Neural progenitor cell (in vitro differentiated cells): ENCODE results near the gene FGF19. TPM values are rescaled to one million over a fixed set of nuclear protein-coding genes. Genes with fewer than 3 reads are reported as not detected.

Experiments
- DNase-seq: peaks from one replicate; pipeline ENCODE4 v3.0.0-alpha.2; 2016; ENCODE audit warnings: low spot score
- H2AFZ ChIP-seq: fragments of 200-600 bp; sonication (generic); replicated peaks from 2 replicates; pipeline ENCODE4 v1.6.1; 2016; ENCODE audit warnings: antibody characterized with exemption
- H3F3A ChIP-seq: fragments of 200-600 bp; sonication (generic); 2 replicates; pipeline ENCODE4 v1.6.1; 2016; ENCODE audit warnings: antibody characterized with exemption, low read depth
- H3K27ac ChIP-seq: fragments of 200-600 bp; sonication (generic); 2 replicates; pipeline ENCODE4 v1.5.1; 2016; ENCODE audit warnings: mild to moderate bottlenecking
- H3K27me3 ChIP-seq: fragments of 200-600 bp; sonication (generic); 2 replicates; pipeline ENCODE4 v1.6.1; 2016; ENCODE audit warnings: mild to moderate bottlenecking, moderate library complexity
- H3K36me3 ChIP-seq: fragments of 200-600 bp; sonication (generic); 2 replicates; pipeline ENCODE4 v1.5.1; 2016
- H3K4me1 ChIP-seq: fragments of 200-600 bp; sonication (generic); 2 replicates; pipeline ENCODE4 v1.6.1; 2016; ENCODE audit warnings: mixed run types
- H3K4me2 ChIP-seq: fragments of 200-600 bp; sonication (generic); 2 replicates; pipeline ENCODE4 v1.6.1; 2016
- H3K4me3 ChIP-seq: fragments of 200-600 bp; sonication (generic); 2 replicates; pipeline ENCODE4 v1.5.1; 2016
- H3K79me2 ChIP-seq: fragments of 200-600 bp; sonication (generic); 2 replicates; pipeline ENCODE4 v1.6.1; 2016; ENCODE audit warnings: low read depth
- H3K9ac ChIP-seq: fragments of 200-600 bp; sonication (generic); 2 replicates; pipeline ENCODE4 v1.6.1; 2016
- H3K9me3 ChIP-seq: fragments of 200-600 bp; sonication (generic); 2 replicates; pipeline ENCODE4 v1.5.1; 2016; ENCODE audit warnings: low read depth
- H4K20me1 ChIP-seq: fragments of 200-600 bp; sonication (generic); 2 replicates; pipeline ENCODE4 v1.6.1; 2016; ENCODE audit warnings: low read depth
- H3K27ac Mint-ChIP-seq: 3 replicates; pipeline ENCODE4 v1.8.0; 2021; ENCODE audit warnings: mixed read lengths
- H3K27me3 Mint-ChIP-seq: 2 replicates; pipeline ENCODE4 v1.8.0; 2022; ENCODE audit warnings: low read depth, mild to moderate bottlenecking, inconsistent platforms, moderate library complexity, mixed read lengths; ENCODE audit not compliant: insufficient read depth
- H3K36me3 Mint-ChIP-seq: 3 replicates; pipeline ENCODE4 v1.8.0; 2021; ENCODE audit warnings: mixed read lengths
- H3K4me1 Mint-ChIP-seq: 3 replicates; pipeline ENCODE4 v1.8.0; 2021; ENCODE audit warnings: mixed read lengths
- H3K4me3 Mint-ChIP-seq: 3 replicates; pipeline ENCODE4 v1.8.0; 2021; ENCODE audit warnings: mild to moderate bottlenecking, moderate library complexity, mixed read lengths
- H3K9me3 Mint-ChIP-seq: 3 replicates; pipeline ENCODE4 v1.8.0; 2020; ENCODE audit warnings: mixed read lengths
- CTCF ChIP-seq: fragments of 200-600 bp; sonication (generic); IDR thresholded peaks from 2 replicates; pipeline ENCODE4 v1.5.1; 2017; ENCODE audit warnings: antibody characterized with exemption, mild to moderate bottlenecking
- EZH2 ChIP-seq: fragments of 200-600 bp; sonication (generic); IDR thresholded peaks from 2 replicates; pipeline ENCODE4 v1.6.1; 2017; ENCODE audit warnings: antibody characterized with exemption, mild to moderate bottlenecking, moderate library complexity
- EZH2phosphoT487 ChIP-seq: fragments of 200-600 bp; sonication (generic); IDR thresholded peaks from 2 replicates; pipeline ENCODE4 v1.6.1; 2017; ENCODE audit warnings: antibody characterized with exemption
- total RNA-seq: library from RNA; depleted of rRNA; stranded (reverse); fragments of >200 nt; gene quantifications from 2 replicates; pipeline ENCODE4 v1.2.3, GENCODE V29; 2015; ENCODE audit warnings: low replicate concordance

Gene FGF19
- total RNA-seq, 1 donor from 2014 or later: not detected

GRCh38 chr11:69686452-69686851 lies 17.4 kb downstream of the FGF19 start:
- Mint-ChIP-seq H3K27me3 (peaks cover 19% of the 10 kb centered on the region), H3K27ac (no peak overlapping the region), H3K4me3 (no peak overlapping the region), H3K9me3 (peaks cover 3% of the 10 kb centered on the region), H3K4me1 (peaks cover 2% of the 10 kb centered on the region), H3K36me3 (no peaks in the 10 kb centered on the region)
- no peaks in the 10 kb centered on the region for H3K4me1 ChIP-seq
- H4K20me1 ChIP-seq: no peaks in the 10 kb centered on the region
- no peaks in the 10 kb centered on the region for H3F3A ChIP-seq
- H3K4me2 ChIP-seq: no peak overlapping the region
- H3K4me3 ChIP-seq: no peak overlapping the region
- H3K9ac ChIP-seq: no peak overlapping the region
- no peaks in the 10 kb centered on the region for H3K9me3 ChIP-seq
- no peaks in the 10 kb centered on the region for H3K36me3 ChIP-seq
- no peak overlapping the region for H2AFZ ChIP-seq
- DNase-seq: no peak
- H3K27me3 ChIP-seq: peaks cover 13% of the 10 kb centered on the region
- no peak overlapping the region for H3K27ac ChIP-seq
- H3K79me2 ChIP-seq: no peaks in the 10 kb centered on the region
- TF ChIP-seq CTCF (no peak), EZH2 (no peak), EZH2phosphoT487 (no peak)

- Histone ChIP-seq H3K9me3 (no peaks in the 10 kb centered on the region), H3K27me3 (peaks cover 13% of the 10 kb centered on the region), H3K4me3 (no peak overlapping the region), H3K36me3 (no peaks in the 10 kb centered on the region), H3F3A (no peaks in the 10 kb centered on the region), H3K4me1 (no peaks in the 10 kb centered on the region), H4K20me1 (no peaks in the 10 kb centered on the region), H2AFZ (no peak overlapping the region), H3K4me2 (peak overlapping the region; percentile 61), H3K9ac (no peak overlapping the region), H3K27ac (no peak overlapping the region), H3K79me2 (no peaks in the 10 kb centered on the region)
- H3K4me1 Mint-ChIP-seq: peaks cover 2% of the 10 kb centered on the region
- H3K9me3 Mint-ChIP-seq: no peaks in the 10 kb centered on the region
- no peaks in the 10 kb centered on the region for H3K36me3 Mint-ChIP-seq
- H3K27ac Mint-ChIP-seq: no peak overlapping the region
- no peak overlapping the region for H3K4me3 Mint-ChIP-seq
- H3K27me3 Mint-ChIP-seq: peaks cover 22% of the 10 kb centered on the region
- no peak for DNase-seq
- no peak for TF ChIP-seq EZH2phosphoT487
- no peak for TF ChIP-seq EZH2
- TF ChIP-seq CTCF: no peak
These were observed 18.5 kb downstream of the FGF19 start for GRCh38 chr11:69685348-69685747.

- Mint-ChIP-seq H3K36me3 (no peaks in the 10 kb centered on the region), H3K27ac (no peak overlapping the region), H3K9me3 (no peaks in the 10 kb centered on the region), H3K4me3 (no peak overlapping the region), H3K27me3 (peaks cover 22% of the 10 kb centered on the region), H3K4me1 (peaks cover 2% of the 10 kb centered on the region)
- no peaks in the 10 kb centered on the region for H3K79me2 ChIP-seq
- peaks cover 13% of the 10 kb centered on the region for H3K27me3 ChIP-seq
- TF ChIP-seq EZH2phosphoT487 (no peak), EZH2 (no peak), CTCF (no peak)
- H3K36me3 ChIP-seq: no peaks in the 10 kb centered on the region
- H3K27ac ChIP-seq: no peak overlapping the region
- no peak for DNase-seq
- no peaks in the 10 kb centered on the region for H4K20me1 ChIP-seq
- H3K9me3 ChIP-seq: no peaks in the 10 kb centered on the region
- H3K4me3 ChIP-seq: no peak overlapping the region
- H3K4me2 ChIP-seq: no peak overlapping the region
- H3K4me1 ChIP-seq: no peaks in the 10 kb centered on the region
- no peaks in the 10 kb centered on the region for H3F3A ChIP-seq
- no peak overlapping the region for H3K9ac ChIP-seq
- no peak overlapping the region for H2AFZ ChIP-seq
These were observed 19.2 kb downstream of the FGF19 start for GRCh38 chr11:69684651-69685050.
